ENCODE measurements around the gene DICER1.

DNA sequence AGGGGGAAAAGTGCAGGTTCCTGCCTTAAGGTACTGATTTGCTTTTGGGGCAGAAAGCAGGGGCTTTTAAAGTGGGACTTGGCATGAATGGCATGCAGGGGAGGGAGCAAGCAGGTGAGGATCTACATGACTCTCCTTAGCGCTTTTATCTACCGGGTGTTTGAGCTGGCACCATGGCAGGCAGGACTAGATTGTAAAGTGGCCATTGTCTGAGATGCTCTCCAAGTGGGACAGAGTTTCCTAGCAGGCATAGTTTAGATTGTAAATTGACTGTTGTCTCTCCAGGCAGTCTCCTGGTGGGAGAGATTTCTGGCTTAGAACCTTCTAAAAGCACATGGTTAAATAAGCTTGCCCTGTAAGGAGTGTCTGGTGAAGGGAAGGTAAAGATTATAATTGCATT lies 5.3 kb upstream of the DICER1 start:
- TF ChIP-seq, protein P1, sequence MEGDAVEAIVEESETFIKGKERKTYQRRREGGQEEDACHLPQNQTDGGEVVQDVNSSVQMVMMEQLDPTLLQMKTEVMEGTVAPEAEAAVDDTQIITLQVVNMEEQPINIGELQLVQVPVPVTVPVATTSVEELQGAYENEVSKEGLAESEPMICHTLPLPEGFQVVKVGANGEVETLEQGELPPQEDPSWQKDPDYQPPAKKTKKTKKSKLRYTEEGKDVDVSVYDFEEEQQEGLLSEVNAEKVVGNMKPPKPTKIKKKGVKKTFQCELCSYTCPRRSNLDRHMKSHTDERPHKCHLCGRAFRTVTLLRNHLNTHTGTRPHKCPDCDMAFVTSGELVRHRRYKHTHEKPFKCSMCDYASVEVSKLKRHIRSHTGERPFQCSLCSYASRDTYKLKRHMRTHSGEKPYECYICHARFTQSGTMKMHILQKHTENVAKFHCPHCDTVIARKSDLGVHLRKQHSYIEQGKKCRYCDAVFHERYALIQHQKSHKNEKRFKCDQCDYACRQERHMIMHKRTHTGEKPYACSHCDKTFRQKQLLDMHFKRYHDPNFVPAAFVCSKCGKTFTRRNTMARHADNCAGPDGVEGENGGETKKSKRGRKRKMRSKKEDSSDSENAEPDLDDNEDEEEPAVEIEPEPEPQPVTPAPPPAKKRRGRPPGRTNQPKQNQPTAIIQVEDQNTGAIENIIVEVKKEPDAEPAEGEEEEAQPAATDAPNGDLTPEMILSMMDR (IDR thresholded peaks at IDR 0.05) = no peak
- TF ChIP-seq EP300 (IDR thresholded peaks at IDR 0.05) (no peak), POLR2A (IDR thresholded peaks at IDR 0.05) (no peak), POLR2AphosphoS5 (IDR thresholded peaks at IDR 0.05) (no peak)
